MM.1S (cell line): ENCODE results near the gene C17orf78.

Source experiments
- CTCF ChIP-seq: fragments of 300-600 bp; sonication (generic); IDR thresholded peaks from 2 replicates; pipeline ENCODE4 v1.5.1; 2016; ENCODE audit warnings: antibody characterized with exemption, low read length, mixed read lengths
- EZH2 ChIP-seq: fragments of 300-600 bp; sonication (generic); optimal IDR thresholded peaks from 2 replicates; pipeline ENCODE3; 2017; ENCODE audit warnings: low read depth, mild to moderate bottlenecking, antibody characterized with exemption, low read length, mixed read lengths
- EZH2phosphoT487 ChIP-seq: fragments of 300-600 bp; sonication (generic); IDR thresholded peaks from 2 replicates; pipeline ENCODE4 v1.6.1; 2018; ENCODE audit warnings: antibody characterized with exemption, low read length

- TF ChIP-seq CTCF (peak; percentile 5; the same call in 1 of the 2 replicates), EZH2phosphoT487 (no peak), EZH2 (no peak)
Observed at GRCh38 chr17:37358830-37359681, 16.7 kb upstream of the C17orf78 start.
